ENCODE measurements around the gene MIA. TPM values are rescaled to one million over a fixed set of nuclear protein-coding genes. Genes with fewer than 3 reads are reported as not detected.
A peak's percentile ranks its signal among the peaks of the same experiment; 100 is the strongest.

MIA gene
- total and polyA plus RNA-seq, 9 of the 15 experiments (the other 6 are each of a cell fraction or from before 2014, with no cell fraction given), result 0.21 TPM; not detected in 8

DNA sequence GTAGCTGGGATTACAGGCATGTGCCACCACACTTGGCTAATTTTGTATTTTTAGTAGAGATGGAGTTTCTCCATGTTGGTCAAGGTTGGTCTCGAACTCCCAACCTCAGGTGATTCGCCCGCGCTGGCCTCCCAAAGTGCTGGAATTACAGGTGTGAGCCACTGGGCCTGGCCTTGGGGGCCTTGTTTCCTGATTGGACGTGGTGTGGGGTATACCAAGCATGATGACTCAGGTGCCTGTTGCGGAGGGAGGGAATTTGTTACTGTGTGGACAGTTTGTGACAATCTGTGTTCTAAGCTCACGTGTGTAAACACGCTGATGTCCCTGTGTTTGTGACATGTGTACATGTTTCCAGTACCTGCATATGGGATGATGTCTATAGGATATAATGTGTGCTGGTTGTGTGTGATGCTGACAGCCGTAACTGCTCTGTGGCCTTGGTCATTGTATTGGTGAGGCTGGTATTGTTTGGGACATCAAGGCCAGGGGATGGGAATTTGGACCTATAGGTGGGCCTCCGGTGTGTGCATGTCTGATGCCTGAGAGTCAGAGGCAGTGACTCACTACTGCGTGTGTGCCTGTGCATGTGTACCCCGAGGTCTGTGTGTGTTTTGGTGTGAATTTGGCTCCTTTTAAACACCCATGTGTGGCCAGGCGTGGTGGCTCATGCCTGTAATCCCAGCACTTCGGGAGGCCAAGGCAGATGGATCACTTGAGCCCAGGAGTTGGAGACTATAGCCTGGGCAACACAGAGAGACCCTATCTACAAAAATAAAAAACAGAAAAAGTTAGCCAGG is 22.0 kb downstream of the MIA start:
- Histone ChIP-seq H3K9ac (ENCODE audit: insufficient read depth in 1 of 2, low read depth in 2 of 2, low read length in 2 of 2) (peak overlapping the region; percentile 68 to 89; a peak in 3 of 4 replicates), H4K20me1 (replicated peaks; ENCODE audit: control insufficient read depth, insufficient read depth, low read length) (peaks cover 11% of the 10 kb centered on the region; the same call in 1 of the 2 replicates), H3K4me3 (no peak overlapping the region), H3K4me1 (replicated peaks in 1 of 2; ENCODE audit: control insufficient read depth in 2 of 2, insufficient read depth in 2 of 2, low read length in 2 of 2) (peaks cover 33 to 41% of the 10 kb centered on the region in 2 experiments), H3K4me2 (ENCODE audit: insufficient read depth, low read length) (peak overlapping the region; percentile 76; the same call in 1 of the 2 replicates), H3K9me1 (ENCODE audit: control insufficient read depth, insufficient read depth, low read length) (peaks cover under 1% of the 10 kb centered on the region), H2AFZ (ENCODE audit: low read depth, low read length) (peak overlapping the region; percentile 88), H3K9me3 (replicated peaks; ENCODE audit: control insufficient read depth, insufficient read depth, low read depth, low read length) (no peaks in the 10 kb centered on the region), H3K36me3 (ENCODE audit: control insufficient read depth, insufficient read depth, low read length) (peaks cover 22% of the 10 kb centered on the region; the same call in 2 of the 3 replicates), H3K79me2 (ENCODE audit: control insufficient read depth, insufficient read depth, low read length) (peaks cover 31% of the 10 kb centered on the region), H3K27me3 (ENCODE audit: control insufficient read depth in 2 of 2, insufficient read depth in 2 of 2, low read length in 2 of 2) (no peaks in the 10 kb centered on the region), H3K27ac (ENCODE audit: extremely low read depth, low read depth, low read length) (peak overlapping the region; percentile 78)
- POLR2A ChIA-PET, result interaction anchor here (1.0 to 1.9 kb wide), 4 partner anchors 10 to 466 kb away, joined by 3 to 15 read pairs (median 12); partner anchors contain the start of genes ACTMAP and RAB4B
- no TSS peak for BruUV-seq (replicated peaks)
- ATAC-seq, result no peak
- 89% methylated on average over 13 of the region's 14 CpGs for WGBS (ENCODE audit: insufficient coverage, low coverage, missing lambda C conversion rate)
- no peak for TF ChIP-seq TRIM24 (IDR thresholded peaks at IDR 0.05)
- TF ChIP-seq, protein P1, sequence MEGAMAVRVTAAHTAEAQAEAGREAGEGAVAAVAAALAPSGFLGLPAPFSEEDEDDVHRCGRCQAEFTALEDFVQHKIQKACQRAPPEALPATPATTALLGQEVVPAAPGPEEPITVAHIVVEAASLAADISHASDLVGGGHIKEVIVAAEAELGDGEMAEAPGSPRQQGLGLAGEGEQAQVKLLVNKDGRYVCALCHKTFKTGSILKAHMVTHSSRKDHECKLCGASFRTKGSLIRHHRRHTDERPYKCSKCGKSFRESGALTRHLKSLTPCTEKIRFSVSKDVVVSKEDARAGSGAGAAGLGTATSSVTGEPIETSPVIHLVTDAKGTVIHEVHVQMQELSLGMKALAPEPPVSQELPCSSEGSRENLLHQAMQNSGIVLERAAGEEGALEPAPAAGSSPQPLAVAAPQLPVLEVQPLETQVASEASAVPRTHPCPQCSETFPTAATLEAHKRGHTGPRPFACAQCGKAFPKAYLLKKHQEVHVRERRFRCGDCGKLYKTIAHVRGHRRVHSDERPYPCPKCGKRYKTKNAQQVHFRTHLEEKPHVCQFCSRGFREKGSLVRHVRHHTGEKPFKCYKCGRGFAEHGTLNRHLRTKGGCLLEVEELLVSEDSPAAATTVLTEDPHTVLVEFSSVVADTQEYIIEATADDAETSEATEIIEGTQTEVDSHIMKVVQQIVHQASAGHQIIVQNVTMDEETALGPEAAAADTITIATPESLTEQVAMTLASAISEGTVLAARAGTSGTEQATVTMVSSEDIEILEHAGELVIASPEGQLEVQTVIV (CRISPR knock-in tag; IDR thresholded peaks at IDR 0.05; ENCODE audit: borderline replicate concordance), result no peak
- TF ChIP-seq CBFB (CRISPR knock-in tag; IDR thresholded peaks at IDR 0.05), result peak; percentile 42; the same call in 1 of the 2 replicates
- no peak for TF ChIP-seq ZC3H8 (IDR thresholded peaks at IDR 0.05)
- TF ChIP-seq, protein P2, sequence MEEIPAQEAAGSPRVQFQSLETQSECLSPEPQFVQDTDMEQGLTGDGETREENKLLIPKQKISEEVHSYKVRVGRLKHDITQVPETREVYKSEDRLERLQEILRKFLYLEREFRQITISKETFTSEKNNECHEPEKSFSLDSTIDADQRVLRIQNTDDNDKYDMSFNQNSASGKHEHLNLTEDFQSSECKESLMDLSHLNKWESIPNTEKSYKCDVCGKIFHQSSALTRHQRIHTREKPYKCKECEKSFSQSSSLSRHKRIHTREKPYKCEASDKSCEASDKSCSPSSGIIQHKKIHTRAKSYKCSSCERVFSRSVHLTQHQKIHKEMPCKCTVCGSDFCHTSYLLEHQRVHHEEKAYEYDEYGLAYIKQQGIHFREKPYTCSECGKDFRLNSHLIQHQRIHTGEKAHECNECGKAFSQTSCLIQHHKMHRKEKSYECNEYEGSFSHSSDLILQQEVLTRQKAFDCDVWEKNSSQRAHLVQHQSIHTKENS (CRISPR knock-in tag; IDR thresholded peaks at IDR 0.05), result no peak
- TF ChIP-seq, protein P3, sequence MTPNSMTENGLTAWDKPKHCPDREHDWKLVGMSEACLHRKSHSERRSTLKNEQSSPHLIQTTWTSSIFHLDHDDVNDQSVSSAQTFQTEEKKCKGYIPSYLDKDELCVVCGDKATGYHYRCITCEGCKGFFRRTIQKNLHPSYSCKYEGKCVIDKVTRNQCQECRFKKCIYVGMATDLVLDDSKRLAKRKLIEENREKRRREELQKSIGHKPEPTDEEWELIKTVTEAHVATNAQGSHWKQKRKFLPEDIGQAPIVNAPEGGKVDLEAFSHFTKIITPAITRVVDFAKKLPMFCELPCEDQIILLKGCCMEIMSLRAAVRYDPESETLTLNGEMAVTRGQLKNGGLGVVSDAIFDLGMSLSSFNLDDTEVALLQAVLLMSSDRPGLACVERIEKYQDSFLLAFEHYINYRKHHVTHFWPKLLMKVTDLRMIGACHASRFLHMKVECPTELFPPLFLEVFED (CRISPR knock-in tag; conservative IDR thresholded peaks at IDR 0.05), result no peak
- intact Hi-C loops (cut with micrococcal nuclease), result no loop called here
- FAIRE-seq, result peak; percentile 15
- in situ Hi-C loops (cut with MboI), result no loop called here
- CTCF ChIA-PET (ENCODE audit: low intra/inter-chr PET ratio), result no interaction called here
- DNase-seq (ENCODE audit: extremely low read depth in 1 of 4, low spot score in 3 of 4), result no peak

Data from K562 (cell line).